Measurements from ENCODE around the gene DAB2. TPM values are rescaled to one million over a fixed set of nuclear protein-coding genes. Genes with fewer than 3 reads are reported as not detected.

Gene DAB2
- total RNA-seq, 1 donor from 2014 or later = 13.2 TPM

DNA sequence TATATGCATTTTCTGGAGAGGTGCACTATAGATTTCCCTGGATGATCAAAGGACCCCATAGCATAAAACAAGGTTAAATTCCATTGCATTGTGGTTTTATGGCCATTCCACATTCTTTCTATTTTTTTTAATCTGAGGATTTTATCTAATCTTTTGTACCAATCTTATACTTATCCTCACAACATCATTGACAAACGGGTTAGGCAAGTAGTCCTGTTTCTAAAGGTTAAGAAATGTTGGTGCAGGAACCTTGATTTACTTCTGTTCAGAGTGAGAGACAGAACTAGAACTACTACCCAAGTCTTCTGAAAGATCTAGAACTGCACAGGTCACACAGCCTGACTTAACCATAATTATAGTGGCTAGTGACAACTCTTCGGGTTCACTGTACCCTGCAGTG is 5.7 kb upstream of the DAB2 start:
- TF ChIP-seq, protein P1, sequence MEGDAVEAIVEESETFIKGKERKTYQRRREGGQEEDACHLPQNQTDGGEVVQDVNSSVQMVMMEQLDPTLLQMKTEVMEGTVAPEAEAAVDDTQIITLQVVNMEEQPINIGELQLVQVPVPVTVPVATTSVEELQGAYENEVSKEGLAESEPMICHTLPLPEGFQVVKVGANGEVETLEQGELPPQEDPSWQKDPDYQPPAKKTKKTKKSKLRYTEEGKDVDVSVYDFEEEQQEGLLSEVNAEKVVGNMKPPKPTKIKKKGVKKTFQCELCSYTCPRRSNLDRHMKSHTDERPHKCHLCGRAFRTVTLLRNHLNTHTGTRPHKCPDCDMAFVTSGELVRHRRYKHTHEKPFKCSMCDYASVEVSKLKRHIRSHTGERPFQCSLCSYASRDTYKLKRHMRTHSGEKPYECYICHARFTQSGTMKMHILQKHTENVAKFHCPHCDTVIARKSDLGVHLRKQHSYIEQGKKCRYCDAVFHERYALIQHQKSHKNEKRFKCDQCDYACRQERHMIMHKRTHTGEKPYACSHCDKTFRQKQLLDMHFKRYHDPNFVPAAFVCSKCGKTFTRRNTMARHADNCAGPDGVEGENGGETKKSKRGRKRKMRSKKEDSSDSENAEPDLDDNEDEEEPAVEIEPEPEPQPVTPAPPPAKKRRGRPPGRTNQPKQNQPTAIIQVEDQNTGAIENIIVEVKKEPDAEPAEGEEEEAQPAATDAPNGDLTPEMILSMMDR (conservative IDR thresholded peaks at IDR 0.05; ENCODE audit: low read depth, low read length) = no peak
- no peak for DNase-seq (ENCODE audit: low read depth)
- no peak overlapping the region for H3K4me3 ChIP-seq (ENCODE audit: low read depth, low read length)

DNA sequence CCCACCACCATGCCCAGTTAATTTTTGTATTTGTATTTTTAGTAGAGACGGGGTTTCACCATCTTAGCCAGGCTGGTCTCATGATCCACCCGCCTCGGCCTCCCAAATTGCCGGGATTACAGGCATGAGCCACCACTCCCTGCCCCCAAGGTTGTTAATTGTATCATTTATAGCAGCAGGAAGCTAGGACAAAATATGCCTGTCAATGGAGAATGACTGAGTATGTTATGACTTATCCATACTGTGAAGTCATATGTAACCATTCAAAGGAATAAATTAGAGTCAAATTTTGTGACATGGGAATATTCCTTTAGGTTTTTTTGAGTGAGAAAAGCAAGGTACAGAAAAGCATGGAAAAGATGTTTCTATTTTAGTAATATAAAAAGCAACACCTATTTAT is 3.9 kb upstream of the DAB2 start:
- TF ChIP-seq, protein P1 (conservative IDR thresholded peaks at IDR 0.05; ENCODE audit: low read depth, low read length) = no peak
- H3K4me3 ChIP-seq (ENCODE audit: low read depth, low read length) = no peak overlapping the region
- DNase-seq (ENCODE audit: low read depth) = no peak

DNA sequence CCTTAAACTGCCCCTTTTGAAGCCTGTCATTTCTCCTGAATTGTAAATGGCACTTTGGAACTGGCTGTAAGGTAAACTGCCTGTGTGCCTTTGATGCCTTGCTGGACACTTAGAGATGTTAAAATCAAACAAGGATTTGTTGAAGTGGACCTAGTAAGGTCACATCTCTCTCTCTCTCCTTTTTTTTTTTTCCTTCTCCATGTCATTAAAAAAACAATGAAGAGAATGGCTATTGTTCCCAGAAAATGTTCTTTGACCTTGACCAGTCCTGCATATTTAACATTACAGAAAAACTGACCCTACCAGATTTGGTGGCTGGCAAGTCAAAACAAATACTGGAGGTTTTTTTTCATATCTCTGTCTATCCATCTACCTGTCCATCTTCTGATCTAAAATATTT is 2.9 kb upstream of the DAB2 start:
- TF ChIP-seq, protein P1 (conservative IDR thresholded peaks at IDR 0.05; ENCODE audit: low read depth, low read length) = no peak
- H3K4me3 ChIP-seq (ENCODE audit: low read depth, low read length) = no peak overlapping the region
- no peak for DNase-seq (ENCODE audit: low read depth)

DNA sequence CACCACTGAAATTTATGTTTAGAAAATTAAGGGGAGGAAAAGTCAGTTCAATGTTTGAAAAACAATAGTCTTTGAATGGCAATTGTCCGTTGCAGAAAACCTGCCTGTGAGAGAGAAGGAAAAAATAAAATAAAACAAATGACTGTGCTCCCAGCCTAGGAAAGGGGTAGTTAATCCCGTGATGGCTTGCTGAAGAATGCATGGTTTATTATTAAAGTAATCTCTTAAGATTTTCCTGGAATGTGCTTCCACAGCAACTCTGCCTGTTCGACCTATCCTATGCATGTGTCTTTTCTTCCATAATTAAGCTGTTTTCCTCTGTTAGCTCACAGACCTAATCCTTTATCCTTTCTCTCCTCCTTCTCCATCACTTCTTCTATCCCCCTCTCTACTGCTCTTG is 2.4 kb upstream of the DAB2 start:
- TF ChIP-seq, protein P1 (conservative IDR thresholded peaks at IDR 0.05; ENCODE audit: low read depth, low read length) = no peak
- peak overlapping the region; percentile 3 for H3K4me3 ChIP-seq (ENCODE audit: low read depth, low read length)
- DNase-seq (ENCODE audit: low read depth) = no peak

DNA sequence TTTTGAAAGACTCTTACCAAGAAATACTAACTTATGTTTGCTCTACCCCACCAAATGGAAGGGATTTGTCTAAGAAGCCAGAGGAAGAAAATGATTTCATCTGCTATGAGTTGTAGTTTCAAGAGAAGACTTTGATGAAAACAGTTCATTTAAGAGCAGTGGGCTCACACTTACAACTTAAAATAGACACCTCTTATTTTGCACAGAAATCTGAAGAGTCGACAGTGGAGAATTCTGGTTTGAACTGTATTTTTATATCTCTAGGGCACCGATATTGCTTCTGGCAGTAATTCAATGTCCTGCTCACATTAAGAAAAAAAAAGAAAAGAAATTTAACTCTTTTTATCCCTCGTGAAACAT is 1.9 kb upstream of the DAB2 start:
- TF ChIP-seq, protein P1 (conservative IDR thresholded peaks at IDR 0.05; ENCODE audit: low read depth, low read length) = no peak
- DNase-seq (ENCODE audit: low read depth) = no peak
- peak overlapping the region; percentile 3 for H3K4me3 ChIP-seq (ENCODE audit: low read depth, low read length)

DNA sequence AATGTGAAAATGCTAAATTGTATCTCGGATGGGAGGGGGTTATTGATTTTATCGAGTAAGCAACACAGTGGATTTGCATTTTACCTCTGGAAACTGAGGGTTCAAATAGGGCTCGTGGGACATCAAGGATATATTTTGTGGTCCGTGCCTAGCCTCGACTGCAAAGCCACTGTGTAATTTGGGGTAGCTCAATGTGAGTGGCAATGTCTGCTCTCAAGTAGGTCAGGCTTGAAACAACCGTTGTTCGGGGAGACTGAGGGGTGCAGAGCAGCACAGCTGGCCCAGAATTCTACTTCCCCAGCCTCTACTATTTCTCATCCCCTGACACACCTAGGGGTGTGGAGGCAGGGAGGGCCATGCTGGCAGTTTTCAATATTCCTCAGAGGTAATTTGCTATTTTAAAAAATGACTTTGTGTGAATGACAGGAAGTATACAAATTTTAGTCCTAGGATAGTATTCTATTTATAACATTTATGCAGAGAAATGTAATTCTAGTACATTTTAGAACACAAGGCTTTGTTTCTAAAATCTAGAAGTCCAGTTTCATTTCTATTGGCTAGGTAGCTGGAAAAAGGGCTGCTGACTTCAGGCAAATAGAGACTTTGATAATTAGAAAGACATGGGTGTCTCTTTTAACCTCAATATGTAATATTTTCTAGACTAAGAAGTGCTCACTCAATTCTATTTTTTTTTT is 1.4 kb upstream of the DAB2 start:
- TF ChIP-seq, protein P1 (conservative IDR thresholded peaks at IDR 0.05; ENCODE audit: low read depth, low read length) = no peak
- peak overlapping the region; percentile 88 for H3K4me3 ChIP-seq (ENCODE audit: low read depth, low read length)
- DNase-seq (ENCODE audit: low read depth) = no peak

DNA sequence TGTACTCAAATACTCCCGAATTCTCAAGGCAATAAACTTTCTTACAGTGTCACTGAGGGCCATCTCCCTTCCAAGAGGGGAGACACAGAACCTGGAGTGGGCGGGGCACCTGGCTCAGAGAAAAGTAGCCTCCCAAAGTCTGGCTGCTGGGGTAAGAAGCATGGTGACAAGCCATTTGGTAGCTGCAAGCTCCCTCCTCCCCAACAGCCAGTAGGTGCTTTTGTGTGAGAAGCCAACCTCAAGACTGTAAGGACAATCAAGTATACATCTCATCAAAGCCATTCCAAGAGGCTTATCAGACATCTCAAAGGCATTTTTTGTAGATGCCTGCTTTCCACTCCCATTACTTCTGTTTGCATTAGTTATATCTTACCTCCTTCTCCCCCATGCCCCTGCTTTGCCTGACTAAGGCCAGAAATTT is 1.4 kb downstream of the DAB2 start:
- H3K4me3 ChIP-seq (ENCODE audit: low read depth, low read length) = peak overlapping the region; percentile 88
- TF ChIP-seq, protein P1 (conservative IDR thresholded peaks at IDR 0.05; ENCODE audit: low read depth, low read length) = no peak
- DNase-seq (ENCODE audit: low read depth) = no peak
